CD4-positive, alpha-beta T cell treated with Interferon gamma for 1 hour (primary cell): ENCODE data around the gene ZNF212.
"Not testable (repeated sequence)": the region's sequence is repeated elsewhere in the genome, so short reads cannot be mapped to it uniquely, and the experiment has no call there.

Experiments used
- DNase-seq: peaks from one replicate; pipeline ENCODE4 v3.0.0-alpha.2; 2020

Gene ZNF212

GRCh38 chr7:149255174-149255573, 15.7 kb downstream of the ZNF212 start:
- no peak for DNase-seq

- DNase-seq: no peak
These were observed 17.1 kb downstream of the ZNF212 start for GRCh38 chr7:149256568-149256967.

GRCh38 chr7:149257146-149257545, 17.7 kb downstream of the ZNF212 start:
- DNase-seq: no peak

GRCh38 chr7:149261316-149261828, 21.9 kb downstream of the ZNF212 start:
- DNase-seq: no peak

- DNase-seq: peak; percentile 87
These were observed 22.6 kb downstream of the ZNF212 start, which contains the start of gene ZNF783 for GRCh38 chr7:149261829-149262617. Gene ZNF783, plus strand, starts transcription at chr7:149262196. Its CDS starts 138 bp downstream, at chr7:149262334.

- no peak for DNase-seq
These were observed 27.0 kb downstream of the ZNF212 start for GRCh38 chr7:149266451-149266850.

- no peak for DNase-seq
These were observed 28.3 kb downstream of the ZNF212 start for GRCh38 chr7:149267733-149268132.

GRCh38 chr7:149274424-149274823, 35.0 kb downstream of the ZNF212 start:
- not testable (repeated sequence) for DNase-seq

- DNase-seq: no peak
These were observed 38.4 kb downstream of the ZNF212 start for GRCh38 chr7:149277871-149278270.

- no peak for DNase-seq
These were observed 38.9 kb downstream of the ZNF212 start for GRCh38 chr7:149278396-149278795.

- DNase-seq: no peak
These were observed 39.8 kb downstream of the ZNF212 start for GRCh38 chr7:149279111-149279743.

- DNase-seq: no peak
These were observed 40.7 kb downstream of the ZNF212 start for GRCh38 chr7:149280151-149280550.

- DNase-seq: no peak
These were observed 41.4 kb downstream of the ZNF212 start for GRCh38 chr7:149280661-149281507.

GRCh38 chr7:149281508-149282330, 42.3 kb downstream of the ZNF212 start:
- no peak for DNase-seq

- DNase-seq: no peak
These were observed 42.8 kb downstream of the ZNF212 start for GRCh38 chr7:149282331-149282655.

GRCh38 chr7:149283321-149283720, 43.9 kb downstream of the ZNF212 start:
- no peak for DNase-seq

- DNase-seq: peak; percentile 47
These were observed 44.9 kb downstream of the ZNF212 start for GRCh38 chr7:149284343-149284742.

GRCh38 chr7:149284850-149285585, 45.6 kb downstream of the ZNF212 start:
- DNase-seq: peak; percentile 97

GRCh38 chr7:149285603-149286002, 46.2 kb downstream of the ZNF212 start:
- DNase-seq: no peak

GRCh38 chr7:149286811-149287400, 47.5 kb downstream of the ZNF212 start:
- no peak for DNase-seq

- DNase-seq: no peak
These were observed 48.2 kb downstream of the ZNF212 start for GRCh38 chr7:149287622-149288021.
